ENCODE data around the gene KIF5C. TPM values are rescaled to one million over a fixed set of nuclear protein-coding genes. Genes with fewer than 3 reads are reported as not detected.

The KIF5C gene
- polyA plus RNA-seq, 1 donor (not counting 4 experiments of a cell fraction or from before 2014, with no cell fraction given), result 0.03 TPM

DNA sequence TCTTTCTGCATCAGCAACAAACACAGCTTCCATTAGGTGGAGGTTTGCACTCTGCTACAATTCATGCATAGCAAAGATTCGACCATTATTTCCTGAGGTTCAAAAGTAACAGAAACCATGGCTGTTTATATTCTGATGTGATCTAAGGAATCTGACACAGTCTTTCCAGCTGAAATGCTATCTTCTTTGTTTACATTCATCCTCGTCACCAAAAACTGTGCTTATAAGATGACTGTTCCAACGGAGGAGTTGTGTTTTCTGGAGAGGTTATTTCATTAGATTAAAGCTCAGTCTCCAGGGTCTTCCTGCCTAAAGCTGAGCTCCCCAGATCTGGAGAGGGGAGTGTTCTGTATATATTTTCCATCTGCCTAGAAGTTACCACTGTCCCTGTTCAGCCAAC, 118.3 kb downstream of the KIF5C start:
- Histone ChIP-seq H3K36me3 (ENCODE audit: control insufficient read depth in 2 of 2, extremely low read depth in 1 of 2, insufficient read depth in 2 of 2, low read length in 2 of 2) (no peaks in the 10 kb centered on the region), H3K9me1 (ENCODE audit: control insufficient read depth, extremely low read depth, insufficient read depth, low read length) (no peaks in the 10 kb centered on the region), H3K9ac (ENCODE audit: control insufficient read depth, extremely low read depth, insufficient read depth, low read length) (no peak overlapping the region), H3K27me3 (ENCODE audit: control insufficient read depth, extremely low read depth, insufficient read depth, low read length) (peaks cover 2% of the 10 kb centered on the region), H2AFZ (ENCODE audit: control insufficient read depth, low read length) (no peak overlapping the region), H3K4me1 (ENCODE audit: control insufficient read depth, extremely low read depth, insufficient read depth, low read length) (no peaks in the 10 kb centered on the region), H3K4me2 (ENCODE audit: control insufficient read depth, extremely low read depth, insufficient read depth, low read depth, low read length) (no peak overlapping the region), H3K4me3 (ENCODE audit: control insufficient read depth in 2 of 3, extremely low read depth in 1 of 3, insufficient read depth in 2 of 3, low read depth in 1 of 3, low read length in 3 of 3) (no peak overlapping the region), H3K9me3 (ENCODE audit: control insufficient read depth, low read depth, low read length) (no peaks in the 10 kb centered on the region), H3K27ac (ENCODE audit: control insufficient read depth, insufficient read depth, low read length) (no peak overlapping the region), H4K20me1 (ENCODE audit: control insufficient read depth, extremely low read depth, insufficient read depth, low read length) (no peaks in the 10 kb centered on the region), H3K79me2 (ENCODE audit: control insufficient read depth, insufficient read depth, low read length) (no peaks in the 10 kb centered on the region)
- DNase-seq (ENCODE audit: low read depth, low spot score) (no peak), FAIRE-seq (no peak)
- dilution Hi-C loops (cut with MboI; ENCODE audit: extremely low pct_ligation_motif_present, low sequenced_read_pairs), result no loop called here
- TF ChIP-seq, protein P1, sequence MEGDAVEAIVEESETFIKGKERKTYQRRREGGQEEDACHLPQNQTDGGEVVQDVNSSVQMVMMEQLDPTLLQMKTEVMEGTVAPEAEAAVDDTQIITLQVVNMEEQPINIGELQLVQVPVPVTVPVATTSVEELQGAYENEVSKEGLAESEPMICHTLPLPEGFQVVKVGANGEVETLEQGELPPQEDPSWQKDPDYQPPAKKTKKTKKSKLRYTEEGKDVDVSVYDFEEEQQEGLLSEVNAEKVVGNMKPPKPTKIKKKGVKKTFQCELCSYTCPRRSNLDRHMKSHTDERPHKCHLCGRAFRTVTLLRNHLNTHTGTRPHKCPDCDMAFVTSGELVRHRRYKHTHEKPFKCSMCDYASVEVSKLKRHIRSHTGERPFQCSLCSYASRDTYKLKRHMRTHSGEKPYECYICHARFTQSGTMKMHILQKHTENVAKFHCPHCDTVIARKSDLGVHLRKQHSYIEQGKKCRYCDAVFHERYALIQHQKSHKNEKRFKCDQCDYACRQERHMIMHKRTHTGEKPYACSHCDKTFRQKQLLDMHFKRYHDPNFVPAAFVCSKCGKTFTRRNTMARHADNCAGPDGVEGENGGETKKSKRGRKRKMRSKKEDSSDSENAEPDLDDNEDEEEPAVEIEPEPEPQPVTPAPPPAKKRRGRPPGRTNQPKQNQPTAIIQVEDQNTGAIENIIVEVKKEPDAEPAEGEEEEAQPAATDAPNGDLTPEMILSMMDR (optimal IDR thresholded peaks at IDR 0.05 in 1 of 3, IDR thresholded peaks at IDR 0.05 in 1 of 3, conservative IDR thresholded peaks at IDR 0.05 in 1 of 3; ENCODE audit: extremely low read depth in 1 of 3, insufficient read depth in 2 of 3, low read length in 3 of 3), result no peak
- TF ChIP-seq EZH2 (IDR thresholded peaks at IDR 0.05; ENCODE audit: low read length), result no peak

DNA sequence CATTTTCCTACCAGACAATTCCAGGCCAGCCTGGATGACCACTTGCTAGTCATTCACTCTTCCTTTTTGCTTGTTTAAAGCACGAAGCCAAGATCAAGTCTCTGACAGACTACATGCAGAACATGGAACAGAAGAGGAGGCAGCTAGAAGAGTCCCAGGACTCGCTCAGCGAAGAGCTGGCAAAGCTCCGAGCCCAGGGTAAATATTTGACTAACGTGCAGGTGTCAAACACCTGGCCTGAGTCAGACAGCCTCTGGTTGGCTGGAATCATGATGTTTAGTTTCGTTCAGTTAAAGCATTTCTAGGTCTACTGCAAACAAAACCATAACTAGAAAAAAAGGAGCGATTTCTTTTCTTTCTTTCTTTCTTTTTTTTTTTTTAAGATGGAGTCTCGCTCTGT, 119.3 kb downstream of the KIF5C start:
- Histone ChIP-seq H3K27ac (ENCODE audit: control insufficient read depth, insufficient read depth, low read length) (no peak overlapping the region), H3K4me1 (ENCODE audit: control insufficient read depth, extremely low read depth, insufficient read depth, low read length) (no peaks in the 10 kb centered on the region), H2AFZ (ENCODE audit: control insufficient read depth, low read length) (no peak overlapping the region), H3K4me2 (ENCODE audit: control insufficient read depth, extremely low read depth, insufficient read depth, low read depth, low read length) (no peak overlapping the region), H3K9ac (ENCODE audit: control insufficient read depth, extremely low read depth, insufficient read depth, low read length) (no peak overlapping the region), H4K20me1 (ENCODE audit: control insufficient read depth, extremely low read depth, insufficient read depth, low read length) (no peaks in the 10 kb centered on the region), H3K9me1 (ENCODE audit: control insufficient read depth, extremely low read depth, insufficient read depth, low read length) (no peaks in the 10 kb centered on the region), H3K79me2 (ENCODE audit: control insufficient read depth, insufficient read depth, low read length) (no peaks in the 10 kb centered on the region), H3K36me3 (ENCODE audit: control insufficient read depth in 2 of 2, extremely low read depth in 1 of 2, insufficient read depth in 2 of 2, low read length in 2 of 2) (no peaks in the 10 kb centered on the region), H3K4me3 (ENCODE audit: control insufficient read depth in 2 of 3, extremely low read depth in 1 of 3, insufficient read depth in 2 of 3, low read depth in 1 of 3, low read length in 3 of 3) (no peak overlapping the region), H3K27me3 (ENCODE audit: control insufficient read depth, extremely low read depth, insufficient read depth, low read length) (peaks cover 4% of the 10 kb centered on the region), H3K9me3 (ENCODE audit: control insufficient read depth, low read depth, low read length) (no peaks in the 10 kb centered on the region)
- TF ChIP-seq, protein P1 (optimal IDR thresholded peaks at IDR 0.05 in 1 of 3, IDR thresholded peaks at IDR 0.05 in 1 of 3, conservative IDR thresholded peaks at IDR 0.05 in 1 of 3; ENCODE audit: extremely low read depth in 1 of 3, insufficient read depth in 2 of 3, low read length in 3 of 3), result no peak
- no peak for TF ChIP-seq EZH2 (IDR thresholded peaks at IDR 0.05; ENCODE audit: low read length)
- dilution Hi-C loops (cut with MboI; ENCODE audit: extremely low pct_ligation_motif_present, low sequenced_read_pairs), result no loop called here
- no peak for DNase-seq (ENCODE audit: low read depth, low spot score)
- no peak for FAIRE-seq
